GM12878 (cell line): ENCODE data around the gene DNAAF6. TPM values are rescaled to one million over a fixed set of nuclear protein-coding genes. Genes with fewer than 3 reads are reported as not detected.

ENCODE experiments used
- ATAC-seq: fragments of 200-7000 bp; cut with Tn5 transposase; 3 replicates; pipeline ENCODE4 v1.9.1; 2020; ENCODE audit warnings: mild to moderate bottlenecking, moderate library complexity
- BruUV-seq: library from RNA; stranded (reverse); fragments of 400-500 nt; replicated peaks from 2 replicates; lab custom pipeline; 2021; lab: Mats Ljungman, UMichigan
- CTCF ChIA-PET: fragments of 300-600 bp; sonication (Branson Sonifier 250); formaldehyde crosslinking; extraction: SDS; loops from one replicate; lab custom pipeline; 2021; ENCODE audit warnings: inconsistent platforms; lab: Yijun Ruan, JAX
- POLR2A ChIA-PET: fragments of 350-600 bp; formaldehyde crosslinking; extraction: SDS; loops from one replicate; lab custom pipeline; 2021; ENCODE audit warnings: inconsistent platforms; lab: Charles Lee
- RAD21 ChIA-PET: fragments of 300-600 bp; sonication (Branson Sonifier 250); formaldehyde crosslinking; loops from one replicate; lab custom pipeline; 2023; ENCODE audit warnings: antibody characterized with exemption; ENCODE audit not compliant: unreplicated experiment; lab: Charles Lee
- SMC1A ChIA-PET: fragments of 300-600 bp; sonication (Branson Sonifier 250); formaldehyde crosslinking; loops from one replicate; lab custom pipeline; 2023; ENCODE audit not compliant: unreplicated experiment, uncharacterized antibody; lab: Charles Lee
- DNase-seq: peaks from one replicate; pipeline ENCODE4 v3.0.0-alpha.2; 2011; ENCODE audit warnings: low read depth, low spot score
- FAIRE-seq: peaks from 3 replicates; lab custom pipeline; 2011; peaks lifted over from hg19 to GRCh38; lab: Jason Lieb, UNC
- H2AFZ ChIP-seq: 2 replicates; pipeline ENCODE4 v1.6.0; 2011; ENCODE audit warnings: low read depth, low read length, control low read depth; ENCODE audit not compliant: control insufficient read depth
- H3K27ac ChIP-seq: 2 replicates; pipeline ENCODE4 v1.5.1; 2011; ENCODE audit warnings: control low read depth; ENCODE audit not compliant: control insufficient read depth, insufficient read depth
- H3K27me3 ChIP-seq, 2 experiments: replicated peaks in 1 of 2; 2 replicates each; pipeline versions ENCODE4 v1.6.0 to v1.6.1; 2011; ENCODE audit warnings: low read length in 1 of 2; ENCODE audit not compliant: control insufficient read depth in 2 of 2, insufficient read depth in 2 of 2
- H3K36me3 ChIP-seq, 2 experiments: 2 replicates each; pipeline ENCODE4 v1.5.1; 2011; ENCODE audit warnings: low read length in 1 of 2; ENCODE audit not compliant: control insufficient read depth in 2 of 2, insufficient read depth in 2 of 2
- H3K4me1 ChIP-seq: 2 replicates; pipeline ENCODE4 v1.6.1; 2011; ENCODE audit warnings: mild to moderate bottlenecking, low read length, moderate library complexity, mixed read lengths; ENCODE audit not compliant: control insufficient read depth, insufficient read depth
- H3K4me2 ChIP-seq: 2 replicates; pipeline ENCODE4 v1.6.0; 2011; ENCODE audit warnings: control low read depth; ENCODE audit not compliant: control insufficient read depth, insufficient read depth
- H3K4me3 ChIP-seq: fragments of 200-600 bp; sonication (generic); 2 replicates; pipeline ENCODE4 v1.5.1; 2016
- H3K79me2 ChIP-seq: 2 replicates; pipeline ENCODE4 v1.6.0; 2011; ENCODE audit warnings: low read length; ENCODE audit not compliant: control insufficient read depth, insufficient read depth
- H3K9ac ChIP-seq: 2 replicates; pipeline ENCODE4 v1.8.0; 2011; ENCODE audit warnings: low read length, control low read depth, mixed read lengths; ENCODE audit not compliant: control insufficient read depth, insufficient read depth
- H3K9me3 ChIP-seq: replicated peaks from 3 replicates; pipeline ENCODE4 v1.5.1; 2011; ENCODE audit warnings: mild to moderate bottlenecking, low read length; ENCODE audit not compliant: control insufficient read depth, insufficient read depth
- H4K20me1 ChIP-seq: 2 replicates; pipeline ENCODE4 v1.6.0; 2011; ENCODE audit not compliant: control insufficient read depth, insufficient read depth
- ATF2 ChIP-seq: IDR thresholded peaks from 2 replicates; pipeline ENCODE4 v1.6.1; 2012; ENCODE audit warnings: low read length, inconsistent platforms
- BACH1 ChIP-seq: fragments of 450-650 bp; IDR thresholded peaks from 2 replicates; pipeline ENCODE4 v1.6.1; 2017; ENCODE audit warnings: mild to moderate bottlenecking, borderline replicate concordance
- IKZF1 ChIP-seq: fragments of 450-650 bp; conservative IDR thresholded peaks from 2 replicates; pipeline ENCODE4 v1.6.1; 2017; ENCODE audit warnings: antibody characterized with exemption, mild to moderate bottlenecking
- POLR2A ChIP-seq: IDR thresholded peaks from 2 replicates; pipeline ENCODE4 v1.6.1; 2011; ENCODE audit warnings: low read depth, mild to moderate bottlenecking, low read length
- WGBS: methylation state at CpG from one replicate; pipeline ENCODE4 v1.1.6; 2016; ENCODE audit warnings: low lambda C conversion rate; ENCODE audit not compliant: insufficient replicate concordance, insufficient coverage; ENCODE audit errors: missing lambda C conversion rate; 5-methylcytosine and 5-hydroxymethylcytosine counted together
- in situ Hi-C: fragments of 300-500 bp; cut with MboI; formaldehyde crosslinking; loops from 9 replicates; pipeline ENCODE4 v1.14.3; 2018; ENCODE audit warnings: mixed read lengths
- intact Hi-C: fragments of 100-400 bp; cut with micrococcal nuclease; formaldehyde crosslinking; loops from one replicate; pipeline ENCODE4 v1.14.2; 2022; ENCODE audit not compliant: unreplicated experiment
- polyA plus RNA-seq, 11 experiments: library from polyadenylated mRNA; depleted of rRNA in 4 of 11; unstranded in 6 of 11; stranded (reverse) in 5 of 11; fragments of >200 nt; fragmentation: Nextera tagmentation in 4 of 11; fragmentation: Illumina TruSeq in 1 of 11; extraction: Ambion mirVana in 4 of 11; extraction: Trizol in 1 of 11; gene quantifications; 1 replicate in 1 of 11; 2 replicates in 10 of 11; pipeline versions ENCODE4 v1.2.1 to v1.2.3, GENCODE V29; 2011 to 2016; ENCODE audit warnings: inconsistent platforms in 2 of 11, missing spikeins in 2 of 11, low read depth in 1 of 11
- total RNA-seq, 4 experiments: library from RNA; depleted of rRNA in 3 of 4; stranded (reverse); fragments of >200 nt in 3 of 4; fragmentation: Illumina TruSeq in 1 of 4; extraction: Trizol in 1 of 4; gene quantifications; 2 replicates each; pipeline versions ENCODE4 v1.2.1 to v1.2.3, GENCODE V29; 2013 to 2021

Gene DNAAF6
- total and polyA plus RNA-seq, 10 of the 15 experiments (the other 5 are each of a cell fraction or from before 2014, with no cell fraction given) = not detected

- no peaks in the 10 kb centered on the region for H3K36me3 ChIP-seq
- in situ Hi-C loops (no loop called here), intact Hi-C loops (no loop called here)
- H3K4me1 ChIP-seq = no peaks in the 10 kb centered on the region
- H3K9me3 ChIP-seq = no peaks in the 10 kb centered on the region
- H3K79me2 ChIP-seq = no peaks in the 10 kb centered on the region
- no peaks in the 10 kb centered on the region for H3K27me3 ChIP-seq
- ATAC-seq (no peak), FAIRE-seq (no peak), DNase-seq (no peak)
- TF ChIP-seq BACH1 (no peak), POLR2A (no peak)
- no TSS peak for BruUV-seq
- H3K9ac ChIP-seq = no peak overlapping the region
- H4K20me1 ChIP-seq = no peaks in the 10 kb centered on the region
- H3K27ac ChIP-seq = no peak overlapping the region
- ChIA-PET CTCF (no interaction called here), RAD21 (no interaction called here), POLR2A (no interaction called here), SMC1A (no interaction called here)
- H3K4me3 ChIP-seq = no peak overlapping the region
- H3K4me2 ChIP-seq = no peak overlapping the region
- no peak overlapping the region for H2AFZ ChIP-seq
- 36% methylated on average over 1 of the region's 1 CpG for WGBS
Measured at GRCh38 chrX:107213477-107213876, 7.1 kb downstream of the DNAAF6 start.

GRCh38 chrX:107226757-107227156, 20.3 kb downstream of the DNAAF6 start:
- no peaks in the 10 kb centered on the region for H3K9me3 ChIP-seq
- FAIRE-seq (no peak), DNase-seq (no peak), ATAC-seq (no peak)
- intact Hi-C loops (no loop called here), in situ Hi-C loops (no loop called here)
- H3K79me2 ChIP-seq = no peaks in the 10 kb centered on the region
- SMC1A ChIA-PET = no interaction called here
- no peak overlapping the region for H3K4me3 ChIP-seq
- 18% methylated on average over 1 of the region's 1 CpG for WGBS
- RAD21 ChIA-PET = no interaction called here
- H3K27me3 ChIP-seq = no peaks in the 10 kb centered on the region
- no peaks in the 10 kb centered on the region for H3K36me3 ChIP-seq
- no peak overlapping the region for H3K4me2 ChIP-seq
- POLR2A ChIA-PET = no interaction called here
- H2AFZ ChIP-seq = no peak overlapping the region
- no peak for TF ChIP-seq ATF2
- TF ChIP-seq IKZF1 = no peak
- BruUV-seq = no TSS peak
- no peaks in the 10 kb centered on the region for H4K20me1 ChIP-seq
- CTCF ChIA-PET = no interaction called here
- H3K27ac ChIP-seq = no peak overlapping the region
- no peaks in the 10 kb centered on the region for H3K4me1 ChIP-seq
- H3K9ac ChIP-seq = no peak overlapping the region
